Fibroblast of the aortic adventitia (primary cell): ENCODE measurements around the gene DDB1. TPM values are rescaled to one million over a fixed set of nuclear protein-coding genes. Genes with fewer than 3 reads are reported as not detected.

Source experiments
- DNase-seq: peaks from one replicate; pipeline ENCODE4 v3.0.0-alpha.2; 2010; ENCODE audit warnings: low read depth
- H3K4me3 ChIP-seq: 2 replicates; pipeline ENCODE4 v1.5.1; 2011; ENCODE audit warnings: low read depth, mild to moderate bottlenecking, control low read depth, low read length, moderate library complexity
- CTCF ChIP-seq: IDR thresholded peaks from 2 replicates; pipeline ENCODE4 v1.5.1; 2011; ENCODE audit warnings: mild to moderate bottlenecking, low read length, control low read depth, inconsistent platforms; ENCODE audit not compliant: insufficient read depth
- total RNA-seq: library from RNA; depleted of rRNA; stranded (reverse); fragments of >200 nt; gene quantifications from 2 replicates; pipeline ENCODE4 v1.2.3, GENCODE V29; 2012; ENCODE audit warnings: low replicate concordance

DDB1 gene
- total RNA-seq, 1 donor: 290 TPM

DNA sequence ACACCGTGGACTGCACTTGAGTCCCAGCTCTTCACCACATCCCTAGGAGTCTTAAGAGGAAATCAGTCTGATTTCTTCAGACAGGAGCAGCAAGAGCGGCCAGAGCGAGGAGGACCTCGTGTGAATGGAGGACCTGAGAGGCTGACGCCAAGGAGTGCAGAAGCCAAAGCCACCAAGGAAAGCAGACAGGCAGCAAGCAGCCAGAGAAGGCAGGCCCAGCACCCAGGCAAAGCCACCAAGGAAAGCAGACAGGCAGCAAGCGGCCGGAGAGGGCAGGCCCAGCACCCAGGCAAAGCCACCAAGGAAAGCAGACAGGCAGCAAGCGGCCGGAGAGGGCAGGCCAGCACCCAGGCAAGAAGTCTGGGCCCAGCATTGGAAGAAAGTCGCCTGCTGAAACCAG lies 17.0 kb upstream of the DDB1 start:
- H3K4me3 ChIP-seq: no peak overlapping the region
- DNase-seq: no peak
- no peak for TF ChIP-seq CTCF

GRCh38 chr11:61349189-61349751 lies 16.4 kb upstream of the DDB1 start:
- no peak for TF ChIP-seq CTCF
- no peak overlapping the region for H3K4me3 ChIP-seq
- DNase-seq: no peak

GRCh38 chr11:61347916-61348461 lies 15.1 kb upstream of the DDB1 start:
- peak; percentile 27 for DNase-seq
- no peak for TF ChIP-seq CTCF
- no peak overlapping the region for H3K4me3 ChIP-seq

- no peak overlapping the region for H3K4me3 ChIP-seq
- DNase-seq: no peak
Observed at GRCh38 chr11:61345954-61346843, 13.3 kb upstream of the DDB1 start.

DNA sequence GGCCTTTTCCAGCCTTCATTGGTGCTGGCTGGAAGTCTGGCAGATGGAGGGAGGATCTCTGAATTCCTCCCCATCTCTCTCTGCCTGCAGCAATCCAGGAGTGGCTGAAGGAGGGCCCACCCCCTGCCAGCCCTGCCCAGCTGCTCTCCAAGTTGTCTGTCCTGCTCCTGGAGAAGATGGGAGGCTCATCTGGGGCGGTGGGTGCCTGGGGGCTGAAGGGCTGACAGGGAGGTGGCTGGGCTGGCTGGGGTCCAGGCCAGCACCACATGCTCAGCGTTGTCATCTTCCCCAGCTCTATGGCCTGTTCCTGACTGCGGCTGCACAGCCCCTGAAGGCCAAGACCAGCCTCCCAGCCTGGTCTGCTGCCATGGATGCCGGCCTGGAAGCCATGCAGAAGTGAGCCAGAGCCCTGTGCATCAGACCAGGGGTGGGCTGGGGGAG lies 12.3 kb upstream of the DDB1 start:
- peak; percentile 46 for DNase-seq
- TF ChIP-seq CTCF: no peak
- no peak overlapping the region for H3K4me3 ChIP-seq

More at GRCh38 chr11:61345954-61346843, 13.3 kb upstream of the DDB1 start:
- no peak for TF ChIP-seq CTCF

DNA sequence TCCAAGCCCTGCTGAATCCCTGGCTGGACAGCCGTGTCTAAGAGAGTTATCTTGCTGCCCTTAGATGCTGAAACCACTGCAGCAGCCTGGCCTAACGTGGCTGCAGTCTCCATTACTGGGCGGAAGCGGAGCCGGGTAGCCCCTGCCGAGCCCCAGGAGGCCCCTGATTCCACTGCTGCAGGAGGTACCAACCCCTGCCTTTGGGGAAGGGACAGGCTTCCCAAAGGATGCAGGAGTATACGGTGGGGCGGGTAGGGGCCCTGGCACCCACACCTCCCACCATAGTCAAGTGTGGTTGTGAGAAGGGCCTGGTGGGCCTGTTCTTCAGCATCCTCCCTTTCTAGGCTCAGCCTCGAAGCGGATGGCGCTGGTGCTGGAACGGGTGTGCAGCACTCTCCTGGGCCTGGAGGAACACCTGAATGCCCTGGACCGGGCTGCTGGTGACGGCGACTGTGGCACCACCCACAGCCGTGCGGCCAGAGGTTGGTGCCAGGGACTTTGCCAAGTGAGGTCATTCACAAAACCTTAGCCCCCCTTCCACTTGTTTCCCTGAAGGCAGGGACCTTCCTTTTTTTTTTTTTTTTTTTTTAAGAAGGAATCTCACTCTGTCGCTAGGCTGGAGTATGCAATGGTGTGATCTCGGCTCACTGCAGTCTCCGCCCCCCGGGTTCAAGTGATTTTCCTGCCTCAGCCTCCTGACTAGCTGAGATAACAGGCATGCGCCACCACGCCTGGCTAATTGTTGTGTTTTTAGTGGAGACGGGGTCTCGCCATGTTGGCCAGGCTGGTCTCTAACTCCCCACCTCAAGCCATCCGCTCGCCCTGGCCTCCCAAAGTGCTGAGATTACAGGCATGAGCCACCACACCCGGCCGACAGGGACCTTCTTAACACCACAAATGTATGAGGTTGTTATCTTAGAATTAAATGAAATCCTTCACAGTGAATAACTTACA lies 11.2 kb upstream of the DDB1 start:
- TF ChIP-seq CTCF: no peak
- no peak overlapping the region for H3K4me3 ChIP-seq
- no peak for DNase-seq
